Calu3 (cell line): ENCODE results near the gene TRIM6. TPM values are rescaled to one million over a fixed set of nuclear protein-coding genes. Genes with fewer than 3 reads are reported as not detected.
"Not testable (repeated sequence)": the region's sequence is repeated elsewhere in the genome, so short reads cannot be mapped to it uniquely, and the experiment has no call there.

Experiments used
- BruUV-seq: library from RNA; stranded (reverse); fragments of 400-500 nt; replicated peaks from 2 replicates; lab custom pipeline; 2021; lab: Mats Ljungman, UMichigan
- CTCF ChIA-PET: fragments of 300-600 bp; sonication (Branson Sonifier 250); formaldehyde crosslinking; loops from one replicate; lab custom pipeline; 2022; ENCODE audit warnings: antibody characterized with exemption; lab: Charles Lee
- DNase-seq: peaks from one replicate; pipeline ENCODE4 v3.0.0; 2022
- H3K27ac Mint-ChIP-seq: one replicate; pipeline ENCODE4 v1.8.0; 2022; ENCODE audit warnings: mixed read lengths; ENCODE audit not compliant: unreplicated experiment
- H3K27me3 Mint-ChIP-seq: one replicate; pipeline ENCODE4 v1.8.0; 2022; ENCODE audit warnings: mixed read lengths; ENCODE audit not compliant: unreplicated experiment
- H3K36me3 Mint-ChIP-seq: one replicate; pipeline ENCODE4 v1.8.0; 2022; ENCODE audit warnings: mild to moderate bottlenecking, moderate library complexity, mixed read lengths; ENCODE audit not compliant: insufficient read depth, unreplicated experiment
- H3K4me1 Mint-ChIP-seq: one replicate; pipeline ENCODE4 v1.8.0; 2022; ENCODE audit warnings: mild to moderate bottlenecking, low read depth, mixed read lengths; ENCODE audit not compliant: unreplicated experiment
- H3K4me3 Mint-ChIP-seq: one replicate; pipeline ENCODE4 v1.8.0; 2022; ENCODE audit warnings: mild to moderate bottlenecking, low read depth, moderate library complexity, mixed read lengths; ENCODE audit not compliant: unreplicated experiment
- H3K9me3 Mint-ChIP-seq: one replicate; pipeline ENCODE4 v1.8.0; 2022; ENCODE audit warnings: low read depth, mixed read lengths; ENCODE audit not compliant: unreplicated experiment
- intact Hi-C: fragments of 100-400 bp; cut with micrococcal nuclease; formaldehyde crosslinking; loops from one replicate; pipeline ENCODE4 v1.10.0; 2022; ENCODE audit not compliant: unreplicated experiment
- total RNA-seq: library from RNA; stranded (reverse); gene quantifications from 2 replicates; pipeline ENCODE4 v1.2.3, GENCODE V29; 2022
- TF ChIP-seq, protein P1 (sequence below): fragments of 200-600 bp; IDR thresholded peaks from one replicate; pipeline ENCODE4 v1.8.0; 2022; ENCODE audit warnings: antibody characterized with exemption; ENCODE audit not compliant: unreplicated experiment

TRIM6 gene
- total RNA-seq, 1 experiment from 2014 or later = 0.80 TPM

DNA sequence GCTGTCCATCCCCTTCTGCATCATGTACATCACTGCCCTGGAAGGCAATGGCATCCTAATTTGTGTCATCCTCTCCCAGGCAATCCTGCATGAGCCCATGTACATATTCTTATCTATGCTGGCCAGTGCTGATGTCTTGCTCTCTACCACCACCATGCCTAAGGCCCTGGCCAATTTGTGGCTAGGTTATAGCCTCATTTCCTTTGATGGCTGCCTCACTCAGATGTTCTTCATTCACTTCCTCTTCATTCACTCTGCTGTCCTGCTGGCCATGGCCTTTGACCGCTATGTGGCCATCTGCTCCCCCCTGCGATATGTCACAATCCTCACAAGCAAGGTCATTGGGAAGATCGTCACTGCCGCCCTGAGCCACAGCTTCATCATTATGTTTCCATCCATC, 15.4 kb upstream of the TRIM6 start:
- Mint-ChIP-seq H3K4me3 (no peak overlapping the region), H3K27ac (no peak overlapping the region), H3K27me3 (no peaks in the 10 kb centered on the region), H3K9me3 (no peaks in the 10 kb centered on the region), H3K36me3 (no peaks in the 10 kb centered on the region), H3K4me1 (no peaks in the 10 kb centered on the region)
- intact Hi-C loops = no loop called here
- TF ChIP-seq, protein P1, sequence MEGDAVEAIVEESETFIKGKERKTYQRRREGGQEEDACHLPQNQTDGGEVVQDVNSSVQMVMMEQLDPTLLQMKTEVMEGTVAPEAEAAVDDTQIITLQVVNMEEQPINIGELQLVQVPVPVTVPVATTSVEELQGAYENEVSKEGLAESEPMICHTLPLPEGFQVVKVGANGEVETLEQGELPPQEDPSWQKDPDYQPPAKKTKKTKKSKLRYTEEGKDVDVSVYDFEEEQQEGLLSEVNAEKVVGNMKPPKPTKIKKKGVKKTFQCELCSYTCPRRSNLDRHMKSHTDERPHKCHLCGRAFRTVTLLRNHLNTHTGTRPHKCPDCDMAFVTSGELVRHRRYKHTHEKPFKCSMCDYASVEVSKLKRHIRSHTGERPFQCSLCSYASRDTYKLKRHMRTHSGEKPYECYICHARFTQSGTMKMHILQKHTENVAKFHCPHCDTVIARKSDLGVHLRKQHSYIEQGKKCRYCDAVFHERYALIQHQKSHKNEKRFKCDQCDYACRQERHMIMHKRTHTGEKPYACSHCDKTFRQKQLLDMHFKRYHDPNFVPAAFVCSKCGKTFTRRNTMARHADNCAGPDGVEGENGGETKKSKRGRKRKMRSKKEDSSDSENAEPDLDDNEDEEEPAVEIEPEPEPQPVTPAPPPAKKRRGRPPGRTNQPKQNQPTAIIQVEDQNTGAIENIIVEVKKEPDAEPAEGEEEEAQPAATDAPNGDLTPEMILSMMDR = no peak
- no peak for DNase-seq
- CTCF ChIA-PET = no interaction called here
- no TSS peak for BruUV-seq

DNA sequence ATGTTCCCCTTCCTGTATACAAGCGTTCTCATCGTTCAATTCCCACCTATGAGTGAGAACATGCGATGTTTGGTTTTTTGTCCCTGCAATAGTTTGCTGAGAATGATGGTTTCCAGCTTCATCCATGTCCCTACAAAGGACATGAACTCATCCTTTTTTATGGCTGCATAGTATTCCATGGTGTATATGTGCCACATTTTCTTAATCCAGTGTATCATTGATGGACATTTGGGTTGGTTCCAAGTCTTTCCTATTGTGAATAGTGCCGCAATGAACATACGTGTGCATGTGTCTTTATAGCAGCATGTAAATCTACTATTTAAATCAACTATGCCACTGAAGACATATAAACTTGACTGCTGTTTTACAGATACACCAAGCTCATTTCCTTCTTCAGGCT, 12.0 kb upstream of the TRIM6 start:
- H3K27ac Mint-ChIP-seq, H3K4me3 Mint-ChIP-seq: not testable (repeated sequence)

DNA sequence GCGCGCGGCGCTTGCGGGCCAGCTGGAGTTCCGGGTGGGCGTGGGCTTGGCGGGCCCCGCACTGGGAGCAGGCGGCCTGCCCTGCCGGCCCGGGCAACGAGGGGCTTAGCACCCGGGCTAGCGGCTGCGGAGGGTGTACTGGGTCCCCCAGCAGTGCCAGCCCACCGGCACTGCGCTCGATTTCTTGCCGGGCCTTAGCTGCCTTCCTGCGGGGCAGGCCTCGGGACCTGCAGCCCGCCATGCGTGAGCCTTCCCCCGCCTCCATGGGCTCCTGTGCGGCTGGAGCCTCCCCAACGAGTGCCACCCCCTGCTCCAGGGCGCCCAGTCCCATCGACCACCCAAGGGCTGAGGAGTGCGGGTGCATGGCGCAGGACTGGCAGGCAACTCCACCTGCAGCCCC, 6.5 kb upstream of the TRIM6 start:
- CTCF ChIA-PET, H3K4me3 Mint-ChIP-seq, H3K4me1 Mint-ChIP-seq, intact Hi-C loops, BruUV-seq, H3K27me3 Mint-ChIP-seq, H3K36me3 Mint-ChIP-seq, DNase-seq, H3K9me3 Mint-ChIP-seq, H3K27ac Mint-ChIP-seq: not testable (repeated sequence)

More for the DNA sequence above, 12.0 kb upstream of the TRIM6 start:
- CTCF ChIA-PET, BruUV-seq, H3K4me1 Mint-ChIP-seq, H3K9me3 Mint-ChIP-seq, H3K36me3 Mint-ChIP-seq, intact Hi-C loops, H3K27me3 Mint-ChIP-seq, DNase-seq: not testable (repeated sequence)

DNA sequence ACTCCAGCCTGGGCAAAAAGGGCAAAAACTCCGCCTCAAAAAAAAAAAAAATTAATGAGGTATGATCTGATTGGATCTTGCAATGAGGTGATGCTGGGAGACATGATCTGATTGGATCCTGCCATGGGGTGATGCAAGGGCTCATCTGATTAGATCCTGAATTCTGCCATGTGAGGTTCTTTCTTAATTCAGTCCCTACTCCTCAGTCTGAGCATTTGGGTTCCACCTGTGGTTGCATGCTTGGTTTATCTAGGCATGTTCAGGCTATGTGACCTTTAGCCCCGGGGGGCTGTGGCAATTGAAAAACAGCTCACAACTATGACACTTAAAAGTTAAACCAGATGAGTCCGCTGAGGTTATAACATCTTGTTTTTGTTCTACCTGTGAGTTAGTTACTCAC, 4.8 kb upstream of the TRIM6 start:
- no TSS peak for BruUV-seq
- CTCF ChIA-PET = interaction anchor here (0.7 kb wide), 1 partner anchor 284 kb away, joined by 5 read pairs; no protein-coding TSS in a partner anchor
- peaks cover 10% of the 10 kb centered on the region for H3K36me3 Mint-ChIP-seq
- TF ChIP-seq, protein P1 = no peak
- DNase-seq = no peak
- H3K27me3 Mint-ChIP-seq = no peaks in the 10 kb centered on the region
- H3K9me3 Mint-ChIP-seq = peaks cover 3% of the 10 kb centered on the region
- intact Hi-C loops = no loop called here
- H3K27ac Mint-ChIP-seq = no peak overlapping the region
- H3K4me1 Mint-ChIP-seq = peaks cover 9% of the 10 kb centered on the region
- no peak overlapping the region for H3K4me3 Mint-ChIP-seq

DNA sequence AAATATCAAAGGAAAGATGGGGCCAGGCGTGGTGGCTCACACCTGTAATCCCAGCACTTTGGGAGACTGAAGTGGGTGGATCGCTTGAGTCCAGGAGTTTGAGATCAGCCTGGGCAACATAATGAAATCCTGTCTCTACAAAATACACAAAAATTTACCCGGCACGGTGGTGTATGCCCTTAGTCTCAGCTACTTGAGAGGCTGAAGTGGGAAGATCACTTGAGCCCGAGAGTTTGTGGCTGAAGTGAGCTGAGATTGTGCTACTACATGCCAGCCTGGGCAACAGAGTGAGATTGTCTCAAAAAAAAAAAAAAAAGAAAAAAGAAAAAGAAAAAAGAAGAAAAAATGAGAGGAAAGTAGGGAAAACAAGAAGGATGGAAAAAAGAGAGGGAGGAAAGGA, 3.8 kb upstream of the TRIM6 start:
- DNase-seq = no peak
- peaks cover 18% of the 10 kb centered on the region for H3K4me1 Mint-ChIP-seq
- TF ChIP-seq, protein P1 = no peak
- no TSS peak for BruUV-seq
- H3K9me3 Mint-ChIP-seq = peaks cover 3% of the 10 kb centered on the region
- no peaks in the 10 kb centered on the region for H3K27me3 Mint-ChIP-seq
- intact Hi-C loops = no loop called here
- no peak overlapping the region for H3K4me3 Mint-ChIP-seq
- H3K36me3 Mint-ChIP-seq = peaks cover 13% of the 10 kb centered on the region
- CTCF ChIA-PET = no interaction called here
- no peak overlapping the region for H3K27ac Mint-ChIP-seq
